ENCODE results near the gene CCNL1.

CCNL1 gene

GRCh38 chr3:157151151-157151550 lies 8.8 kb downstream of the CCNL1 start:
- H2BK15ac ChIP-seq (ENCODE audit: low read length) = no peak overlapping the region
- no peak overlapping the region for H3K9ac ChIP-seq (ENCODE audit: low read depth, low read length, poor library complexity)
- no peak overlapping the region for H3K23ac ChIP-seq (ENCODE audit: low read depth, low read length, poor library complexity)
- no peaks in the 10 kb centered on the region for H3K79me1 ChIP-seq (ENCODE audit: low read depth, low read length)
- no peak overlapping the region for H2BK120ac ChIP-seq (ENCODE audit: low read depth, low read length)
- no CpG with 5 or more reads among the region's 1 CpG for WGBS, 2 donors (ENCODE audit: extremely low coverage in 2 of 2, insufficient read length in 2 of 2, insufficient replicate concordance in 1 of 2)
- no peak overlapping the region for H2BK12ac ChIP-seq (ENCODE audit: low read length)
- no peak overlapping the region for H2AFZ ChIP-seq (ENCODE audit: low read length)
- H3K4me3 ChIP-seq (ENCODE audit: low read length in 2 of 2) = no peak overlapping the region
- H3K4me2 ChIP-seq (ENCODE audit: insufficient read depth, low read length, poor library complexity, severe bottlenecking) = no peak overlapping the region
- no peak overlapping the region for H3K14ac ChIP-seq (ENCODE audit: low read length)
- H3K4ac ChIP-seq (ENCODE audit: low read length) = no peak overlapping the region
- H2BK5ac ChIP-seq (ENCODE audit: low read length) = no peak overlapping the region
- H3K36me3 ChIP-seq (replicated peaks in 1 of 2; ENCODE audit: control insufficient read depth in 2 of 2, insufficient read depth in 2 of 2, low read length in 2 of 2) = peaks cover 25 to 100% of the 10 kb centered on the region in 2 donors
- H3K9me3 ChIP-seq (replicated peaks in 1 of 2; ENCODE audit: control insufficient read depth in 2 of 2, insufficient read depth in 1 of 2, low read depth in 1 of 2, low read length in 2 of 2) = no peaks in the 10 kb centered on the region
- no peak for DNase-seq (ENCODE audit: low spot score)
- no peak overlapping the region for H3K27ac ChIP-seq (replicated peaks; ENCODE audit: low read length)
- H4K91ac ChIP-seq (ENCODE audit: low read depth, low read length, poor library complexity) = no peak overlapping the region
- H4K8ac ChIP-seq (ENCODE audit: low read depth, low read length) = no peak overlapping the region
- no peak overlapping the region for H2AK5ac ChIP-seq (ENCODE audit: low read depth, low read length)
- peaks cover 0 to 16% of the 10 kb centered on the region in 2 donors for H3K4me1 ChIP-seq (ENCODE audit: control insufficient read depth in 2 of 2, insufficient read depth in 1 of 2, low read depth in 1 of 2, low read length in 2 of 2)
- no peaks in the 10 kb centered on the region for H3K27me3 ChIP-seq (ENCODE audit: control insufficient read depth in 3 of 3, insufficient read depth in 3 of 3, low read depth in 1 of 3, low read length in 3 of 3)
- no peak overlapping the region for H3K18ac ChIP-seq (ENCODE audit: low read length)

- Histone ChIP-seq H4K8ac (ENCODE audit: low read depth, low read length) (no peak overlapping the region), H2AFZ (ENCODE audit: low read length) (no peak overlapping the region), H3K36me3 (replicated peaks in 1 of 2; ENCODE audit: control insufficient read depth in 2 of 2, insufficient read depth in 2 of 2, low read length in 2 of 2) (peaks cover 24 to 100% of the 10 kb centered on the region in 2 donors), H3K18ac (ENCODE audit: low read length) (no peak overlapping the region), H4K91ac (ENCODE audit: low read depth, low read length, poor library complexity) (no peak overlapping the region), H2BK15ac (ENCODE audit: low read length) (no peak overlapping the region), H3K27me3 (ENCODE audit: control insufficient read depth in 3 of 3, insufficient read depth in 3 of 3, low read depth in 1 of 3, low read length in 3 of 3) (no peaks in the 10 kb centered on the region), H3K4me2 (ENCODE audit: insufficient read depth, low read length, poor library complexity, severe bottlenecking) (no peak overlapping the region), H3K14ac (ENCODE audit: low read length) (no peak overlapping the region), H2BK12ac (ENCODE audit: low read length) (no peak overlapping the region), H3K9me3 (replicated peaks in 1 of 2; ENCODE audit: control insufficient read depth in 2 of 2, insufficient read depth in 1 of 2, low read depth in 1 of 2, low read length in 2 of 2) (no peaks in the 10 kb centered on the region), H3K9ac (ENCODE audit: low read depth, low read length, poor library complexity) (no peak overlapping the region), H3K4me1 (ENCODE audit: control insufficient read depth in 2 of 2, insufficient read depth in 1 of 2, low read depth in 1 of 2, low read length in 2 of 2) (no peaks in the 10 kb centered on the region), H3K4me3 (ENCODE audit: low read length in 2 of 2) (no peak overlapping the region), H3K23ac (ENCODE audit: low read depth, low read length, poor library complexity) (no peak overlapping the region), H2BK5ac (ENCODE audit: low read length) (no peak overlapping the region), H2AK5ac (ENCODE audit: low read depth, low read length) (no peak overlapping the region), H3K4ac (ENCODE audit: low read length) (no peak overlapping the region), H3K79me1 (ENCODE audit: low read depth, low read length) (no peaks in the 10 kb centered on the region), H2BK120ac (ENCODE audit: low read depth, low read length) (no peak overlapping the region), H3K27ac (replicated peaks; ENCODE audit: low read length) (no peak overlapping the region)
- WGBS, 2 donors (ENCODE audit: extremely low coverage in 2 of 2, insufficient read length in 2 of 2, insufficient replicate concordance in 1 of 2) = no CpG with 5 or more reads among the region's 5 CpGs
- no peak for DNase-seq (ENCODE audit: low spot score)
These were observed 10.7 kb downstream of the CCNL1 start for GRCh38 chr3:157149136-157149696.

- no peak overlapping the region for H2AFZ ChIP-seq (ENCODE audit: low read length)
- H4K8ac ChIP-seq (ENCODE audit: low read depth, low read length) = no peak overlapping the region
- H2BK15ac ChIP-seq (ENCODE audit: low read length) = no peak overlapping the region
- no peak overlapping the region for H3K9ac ChIP-seq (ENCODE audit: low read depth, low read length, poor library complexity)
- peaks cover 23 to 100% of the 10 kb centered on the region in 2 donors for H3K36me3 ChIP-seq (replicated peaks in 1 of 2; ENCODE audit: control insufficient read depth in 2 of 2, insufficient read depth in 2 of 2, low read length in 2 of 2)
- H3K4ac ChIP-seq (ENCODE audit: low read length) = no peak overlapping the region
- H2AK5ac ChIP-seq (ENCODE audit: low read depth, low read length) = no peak overlapping the region
- no peak overlapping the region for H4K91ac ChIP-seq (ENCODE audit: low read depth, low read length, poor library complexity)
- H3K4me2 ChIP-seq (ENCODE audit: insufficient read depth, low read length, poor library complexity, severe bottlenecking) = no peak overlapping the region
- H3K27ac ChIP-seq (replicated peaks; ENCODE audit: low read length) = no peak overlapping the region
- WGBS, 2 donors (ENCODE audit: extremely low coverage in 2 of 2, insufficient read length in 2 of 2, insufficient replicate concordance in 1 of 2) = no CpG with 5 or more reads among the region's 15 CpGs
- H3K9me3 ChIP-seq (replicated peaks in 1 of 2; ENCODE audit: control insufficient read depth in 2 of 2, insufficient read depth in 1 of 2, low read depth in 1 of 2, low read length in 2 of 2) = no peaks in the 10 kb centered on the region
- H2BK12ac ChIP-seq (ENCODE audit: low read length) = no peak overlapping the region
- no peak overlapping the region for H3K4me3 ChIP-seq (ENCODE audit: low read length in 2 of 2)
- no peak overlapping the region for H3K14ac ChIP-seq (ENCODE audit: low read length)
- no peaks in the 10 kb centered on the region for H3K4me1 ChIP-seq (ENCODE audit: control insufficient read depth in 2 of 2, insufficient read depth in 1 of 2, low read depth in 1 of 2, low read length in 2 of 2)
- no peak overlapping the region for H3K18ac ChIP-seq (ENCODE audit: low read length)
- H3K79me1 ChIP-seq (ENCODE audit: low read depth, low read length) = no peaks in the 10 kb centered on the region
- no peak overlapping the region for H2BK120ac ChIP-seq (ENCODE audit: low read depth, low read length)
- DNase-seq (ENCODE audit: low spot score) = no peak
- H3K27me3 ChIP-seq (ENCODE audit: control insufficient read depth in 3 of 3, insufficient read depth in 3 of 3, low read depth in 1 of 3, low read length in 3 of 3) = no peaks in the 10 kb centered on the region
- H3K23ac ChIP-seq (ENCODE audit: low read depth, low read length, poor library complexity) = peak overlapping the region; percentile 60
- H2BK5ac ChIP-seq (ENCODE audit: low read length) = no peak overlapping the region
These were observed 11.6 kb downstream of the CCNL1 start for GRCh38 chr3:157148196-157148889.

- Histone ChIP-seq H3K36me3 (replicated peaks in 1 of 2; ENCODE audit: control insufficient read depth in 2 of 2, insufficient read depth in 2 of 2, low read length in 2 of 2) (peaks cover 24 to 97% of the 10 kb centered on the region in 2 donors), H3K79me1 (ENCODE audit: low read depth, low read length) (no peaks in the 10 kb centered on the region), H2BK120ac (ENCODE audit: low read depth, low read length) (no peak overlapping the region), H3K4me1 (ENCODE audit: control insufficient read depth in 2 of 2, insufficient read depth in 1 of 2, low read depth in 1 of 2, low read length in 2 of 2) (no peaks in the 10 kb centered on the region), H3K14ac (ENCODE audit: low read length) (no peak overlapping the region), H3K9me3 (replicated peaks in 1 of 2; ENCODE audit: control insufficient read depth in 2 of 2, insufficient read depth in 1 of 2, low read depth in 1 of 2, low read length in 2 of 2) (no peaks in the 10 kb centered on the region), H3K27ac (replicated peaks; ENCODE audit: low read length) (no peak overlapping the region), H2BK12ac (ENCODE audit: low read length) (no peak overlapping the region), H3K23ac (ENCODE audit: low read depth, low read length, poor library complexity) (no peak overlapping the region), H3K9ac (ENCODE audit: low read depth, low read length, poor library complexity) (no peak overlapping the region), H3K18ac (ENCODE audit: low read length) (no peak overlapping the region), H4K91ac (ENCODE audit: low read depth, low read length, poor library complexity) (no peak overlapping the region), H2AK5ac (ENCODE audit: low read depth, low read length) (no peak overlapping the region), H4K8ac (ENCODE audit: low read depth, low read length) (no peak overlapping the region), H2BK5ac (ENCODE audit: low read length) (no peak overlapping the region), H2AFZ (ENCODE audit: low read length) (no peak overlapping the region), H3K4me2 (ENCODE audit: insufficient read depth, low read length, poor library complexity, severe bottlenecking) (no peak overlapping the region), H2BK15ac (ENCODE audit: low read length) (no peak overlapping the region), H3K4ac (ENCODE audit: low read length) (no peak overlapping the region), H3K27me3 (ENCODE audit: control insufficient read depth in 3 of 3, insufficient read depth in 3 of 3, low read depth in 1 of 3, low read length in 3 of 3) (no peaks in the 10 kb centered on the region), H3K4me3 (ENCODE audit: low read length in 2 of 2) (no peak overlapping the region)
- WGBS, 2 donors (ENCODE audit: extremely low coverage in 2 of 2, insufficient read length in 2 of 2, insufficient replicate concordance in 1 of 2) = no CpG with 5 or more reads among the region's 5 CpGs
- DNase-seq (ENCODE audit: low spot score) = no peak
These were observed 12.7 kb downstream of the CCNL1 start for GRCh38 chr3:157147099-157147803.

All from neuronal stem cell (in vitro differentiated cells).